SK-N-SH (cell line): ENCODE data around the gene PHAF1. TPM values are rescaled to one million over a fixed set of nuclear protein-coding genes. Genes with fewer than 3 reads are reported as not detected.

ENCODE experiments used
- CTCF ChIA-PET: fragments of 300-600, 350-600 bp; formaldehyde crosslinking; extraction: SDS; loops from one replicate; lab custom pipeline; 2021; lab: Yijun Ruan, JAX
- POLR2A ChIA-PET: fragments of 350-600 bp; sonication (Branson Sonifier 250); formaldehyde crosslinking; extraction: SDS; loops from one replicate; lab custom pipeline; 2020; ENCODE audit warnings: antibody characterized with exemption, inconsistent platforms; lab: Yijun Ruan, JAX
- DNase-seq: peaks from one replicate; pipeline ENCODE4 v3.0.0; 2012
- H2AFZ ChIP-seq: fragments of 200-600 bp; sonication (generic); 2 replicates; pipeline ENCODE4 v1.8.1; 2016; ENCODE audit warnings: antibody characterized with exemption, mild to moderate bottlenecking, low read depth
- H3F3A ChIP-seq: fragments of 200-600 bp; sonication (generic); replicated peaks from 2 replicates; pipeline ENCODE3; 2016; ENCODE audit warnings: antibody characterized with exemption, mild to moderate bottlenecking; ENCODE audit not compliant: insufficient read depth
- H3K27ac ChIP-seq, 2 experiments: fragments of 200-500 bp in 1 of 2; fragments of 200-600 bp in 1 of 2; sonication (Bioruptor generic) in 1 of 2; sonication (generic), shearing (Covaris generic) in 1 of 2; 2 replicates each; pipeline versions ENCODE4 v1.5.1 to v1.6.1; 2014 to 2016; ENCODE audit warnings: low read depth in 2 of 2, inconsistent platforms in 1 of 2, low read length in 1 of 2, mild to moderate bottlenecking in 1 of 2, mixed read lengths in 1 of 2
- H3K27me3 ChIP-seq: fragments of 200-600 bp; sonication (generic), shearing (Covaris generic); 2 replicates; pipeline ENCODE4 v1.6.1; 2016; ENCODE audit warnings: mixed run types; ENCODE audit not compliant: insufficient read depth
- H3K36me3 ChIP-seq, 2 experiments: fragments of 200-500 bp in 1 of 2; fragments of 200-600 bp in 1 of 2; sonication (Bioruptor generic) in 1 of 2; sonication (generic) in 1 of 2; replicated peaks in 1 of 2; 2 replicates each; pipeline versions ENCODE3 to v1.5.1; 2014 to 2016; ENCODE audit warnings: low read length in 1 of 2, mild to moderate bottlenecking in 1 of 2; ENCODE audit not compliant: insufficient read depth in 2 of 2, control insufficient read depth in 1 of 2
- H3K4me1 ChIP-seq, 2 experiments: fragments of 200-500 bp in 1 of 2; fragments of 200-600 bp in 1 of 2; sonication (Bioruptor generic) in 1 of 2; sonication (generic), shearing (Covaris generic) in 1 of 2; 2 replicates each; pipeline versions ENCODE4 v1.5.1 to v1.6.1; 2014 to 2016; ENCODE audit warnings: low read depth in 1 of 2, low read length in 1 of 2, mixed run types in 1 of 2; ENCODE audit not compliant: insufficient read depth in 2 of 2, control insufficient read depth in 1 of 2
- H3K4me2 ChIP-seq: fragments of 200-600 bp; sonication (generic), shearing (Covaris generic); 2 replicates; pipeline ENCODE4 v1.6.1; 2017; ENCODE audit warnings: mixed run types
- H3K4me3 ChIP-seq, 2 experiments: fragments of 200-500 bp in 1 of 2; fragments of 200-600 bp in 1 of 2; sonication (Bioruptor generic) in 1 of 2; sonication (generic), shearing (Covaris generic) in 1 of 2; 2 replicates each; pipeline versions ENCODE4 v1.5.1 to v1.8.1; 2014 to 2016; ENCODE audit warnings: low read depth in 2 of 2, inconsistent platforms in 1 of 2, low read length in 1 of 2, mild to moderate bottlenecking in 1 of 2, mixed read lengths in 1 of 2, moderate library complexity in 1 of 2
- H3K79me2 ChIP-seq: fragments of 200-600 bp; sonication (generic); 2 replicates; pipeline ENCODE4 v1.8.1; 2017; ENCODE audit warnings: mild to moderate bottlenecking; ENCODE audit not compliant: insufficient read depth
- H3K9ac ChIP-seq: fragments of 200-600 bp; sonication (generic); 2 replicates; pipeline ENCODE4 v1.6.1; 2017; ENCODE audit warnings: mixed run types
- H3K9me2 ChIP-seq: fragments of 200-600 bp; sonication (generic); 2 replicates; pipeline ENCODE4 v1.6.1; 2017; ENCODE audit warnings: mixed run types
- H3K9me3 ChIP-seq: fragments of 200-600 bp; sonication (generic); 2 replicates; pipeline ENCODE4 v1.6.1; 2017; ENCODE audit warnings: mixed run types, mild to moderate bottlenecking, moderate library complexity
- H4K20me1 ChIP-seq: fragments of 200-600 bp; sonication (generic); 2 replicates; pipeline ENCODE4 v1.6.1; 2017; ENCODE audit warnings: mild to moderate bottlenecking, mixed run types; ENCODE audit not compliant: insufficient read depth
- CTCF ChIP-seq: fragments of 200-600 bp; sonication (generic); IDR thresholded peaks from 2 replicates; pipeline ENCODE4 v1.6.1; 2017; ENCODE audit warnings: antibody characterized with exemption, mild to moderate bottlenecking, moderate library complexity
- ELF1 ChIP-seq: IDR thresholded peaks from 2 replicates; pipeline ENCODE4 v1.4.0; 2012
- FOXJ3 ChIP-seq: sonication (generic); formaldehyde crosslinking; IDR thresholded peaks from 2 replicates; pipeline ENCODE4 v1.5.1; 2020; ENCODE audit warnings: mild to moderate bottlenecking, missing genetic modification reagents
- GATA2 ChIP-seq: sonication (generic); formaldehyde crosslinking; IDR thresholded peaks from 2 replicates; pipeline ENCODE4 v1.5.0; 2020; ENCODE audit warnings: mild to moderate bottlenecking, missing genetic modification reagents
- JUND ChIP-seq: IDR thresholded peaks from 2 replicates; pipeline ENCODE4 v1.4.0; 2012
- MEF2A ChIP-seq: IDR thresholded peaks from 2 replicates; pipeline ENCODE4 v1.4.0; 2012; ENCODE audit warnings: low read depth, borderline replicate concordance
- NRF1 ChIP-seq: IDR thresholded peaks from 2 replicates; pipeline ENCODE4 v1.6.1; 2012; ENCODE audit warnings: low read depth, mild to moderate bottlenecking, low read length
- PBX3 ChIP-seq: IDR thresholded peaks from 2 replicates; pipeline ENCODE4; 2012
- POLR2AphosphoS5 ChIP-seq: IDR thresholded peaks from 2 replicates; pipeline ENCODE4 v1.6.1; 2012; ENCODE audit warnings: low read depth, low read length
- RAD21 ChIP-seq: IDR thresholded peaks from 2 replicates; pipeline ENCODE4 v1.6.1; 2012; ENCODE audit warnings: mild to moderate bottlenecking, low read length
- REST ChIP-seq: IDR thresholded peaks from 2 replicates; pipeline ENCODE4 v1.6.1; 2012; ENCODE audit warnings: mild to moderate bottlenecking, low read depth, low read length, moderate library complexity
- RXRA ChIP-seq: IDR thresholded peaks from 2 replicates; pipeline ENCODE4 v1.4.0; 2012; ENCODE audit warnings: low read depth, mild to moderate bottlenecking, borderline replicate concordance
- TEAD4 ChIP-seq: IDR thresholded peaks from 2 replicates; pipeline ENCODE4 v1.4.0; 2012; ENCODE audit warnings: mild to moderate bottlenecking, borderline replicate concordance; ENCODE audit not compliant: insufficient read depth
- YY1 ChIP-seq: IDR thresholded peaks from 2 replicates; pipeline ENCODE4 v1.4.0; 2012; ENCODE audit warnings: low read depth, mild to moderate bottlenecking
- WGBS: methylation state at CpG from one replicate; pipeline ENCODE4 v1.1.6; 2017; ENCODE audit warnings: low lambda C conversion rate; 5-methylcytosine and 5-hydroxymethylcytosine counted together
- polyA plus RNA-seq, 3 experiments: library from polyadenylated mRNA; depleted of rRNA; stranded (reverse); fragments of >200 nt; gene quantifications; 2 replicates each; pipeline ENCODE4 v1.2.3, GENCODE V29; 2012
- TF ChIP-seq, protein P1 (sequence below): IDR thresholded peaks from 2 replicates; pipeline ENCODE4 v1.4.0; 2012; ENCODE audit warnings: low read depth
- TF ChIP-seq, protein P2 (sequence below): fragments of 150-350 bp; IDR thresholded peaks from 2 replicates; pipeline ENCODE4 v1.6.1; 2016; ENCODE audit warnings: mild to moderate bottlenecking, low read depth, low read length
- TF ChIP-seq, protein P3 (sequence below): fragments of 150-350 bp; IDR thresholded peaks from 2 replicates; pipeline ENCODE4 v1.6.1; 2017; ENCODE audit warnings: antibody characterized with exemption, low read length, low read depth, borderline replicate concordance

The PHAF1 gene
- polyA plus RNA-seq, 1 of the 3 experiments (the other 2 are of a cell fraction): 17.3 TPM

GRCh38 chr16:67068212-67068753 is 41.5 kb upstream of the PHAF1 start:
- H3F3A ChIP-seq: peaks cover 23% of the 10 kb centered on the region
- H3K4me1 ChIP-seq: no peaks in the 10 kb centered on the region
- WGBS: 98% methylated on average over 2 of the region's 2 CpGs
- no peak for DNase-seq
- peaks cover 87% of the 10 kb centered on the region for H3K79me2 ChIP-seq
- no peak overlapping the region for H3K9ac ChIP-seq
- no peak overlapping the region for H2AFZ ChIP-seq
- H3K27ac ChIP-seq: no peak overlapping the region
- H3K4me2 ChIP-seq: no peak overlapping the region
- no peaks in the 10 kb centered on the region for H3K9me2 ChIP-seq
- no peaks in the 10 kb centered on the region for H3K9me3 ChIP-seq
- peaks cover 17 to 57% of the 10 kb centered on the region in 2 experiments for H3K36me3 ChIP-seq
- CTCF ChIA-PET: interaction anchor here (1.6 kb wide), 2 partner anchors 10 to 87 kb away, joined by 4 to 6 read pairs; no protein-coding TSS in a partner anchor
- no peak overlapping the region for H3K4me3 ChIP-seq
- no peaks in the 10 kb centered on the region for H3K27me3 ChIP-seq
- H4K20me1 ChIP-seq: peaks cover 7% of the 10 kb centered on the region; the same call in 1 of the 2 replicates
- TF ChIP-seq RXRA: no peak
- no peak for TF ChIP-seq YY1
- TF ChIP-seq, protein P1, sequence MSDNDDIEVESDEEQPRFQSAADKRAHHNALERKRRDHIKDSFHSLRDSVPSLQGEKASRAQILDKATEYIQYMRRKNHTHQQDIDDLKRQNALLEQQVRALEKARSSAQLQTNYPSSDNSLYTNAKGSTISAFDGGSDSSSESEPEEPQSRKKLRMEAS: no peak
- no peak for TF ChIP-seq POLR2AphosphoS5
- no peak for TF ChIP-seq NRF1
- TF ChIP-seq, protein P2, sequence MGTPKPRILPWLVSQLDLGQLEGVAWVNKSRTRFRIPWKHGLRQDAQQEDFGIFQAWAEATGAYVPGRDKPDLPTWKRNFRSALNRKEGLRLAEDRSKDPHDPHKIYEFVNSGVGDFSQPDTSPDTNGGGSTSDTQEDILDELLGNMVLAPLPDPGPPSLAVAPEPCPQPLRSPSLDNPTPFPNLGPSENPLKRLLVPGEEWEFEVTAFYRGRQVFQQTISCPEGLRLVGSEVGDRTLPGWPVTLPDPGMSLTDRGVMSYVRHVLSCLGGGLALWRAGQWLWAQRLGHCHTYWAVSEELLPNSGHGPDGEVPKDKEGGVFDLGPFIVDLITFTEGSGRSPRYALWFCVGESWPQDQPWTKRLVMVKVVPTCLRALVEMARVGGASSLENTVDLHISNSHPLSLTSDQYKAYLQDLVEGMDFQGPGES: no peak
- TF ChIP-seq PBX3: no peak
- TF ChIP-seq, all 33 proteins: peak for 0
- POLR2A ChIA-PET: no interaction called here

DNA sequence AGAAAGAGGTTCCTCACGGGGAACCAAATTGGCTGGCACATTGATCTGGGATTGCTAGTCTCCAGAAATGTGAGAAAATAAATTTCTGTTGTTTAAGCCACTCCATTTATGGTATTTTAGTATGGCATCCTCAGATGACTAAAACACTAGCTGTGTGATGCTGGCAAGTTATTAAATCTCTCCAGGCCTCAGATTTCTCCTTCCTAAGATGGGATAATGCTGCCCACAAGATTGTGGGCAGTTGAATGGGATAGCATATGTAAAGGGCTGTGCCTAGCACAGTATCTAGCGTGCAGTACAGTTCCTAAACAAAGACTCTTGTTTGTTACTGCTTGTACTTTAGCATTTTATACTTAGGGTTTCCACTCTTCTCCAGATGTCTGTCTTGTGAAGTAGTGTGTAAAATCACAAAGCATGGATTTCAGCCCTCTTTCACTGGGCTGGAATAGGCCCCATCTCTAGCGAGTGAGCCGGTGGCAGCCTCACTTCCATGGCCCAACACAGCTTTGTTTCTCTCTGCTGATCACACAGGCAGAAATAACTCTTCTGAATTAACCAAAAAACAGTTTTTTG is 38.2 kb upstream of the PHAF1 start:
- Histone ChIP-seq H3K9me2 (no peaks in the 10 kb centered on the region), H3K9ac (no peak overlapping the region), H3F3A (peaks cover 23% of the 10 kb centered on the region), H3K4me3 (no peak overlapping the region), H3K27ac (no peak overlapping the region), H3K27me3 (no peaks in the 10 kb centered on the region), H2AFZ (no peak overlapping the region), H3K9me3 (no peaks in the 10 kb centered on the region), H3K4me1 (no peaks in the 10 kb centered on the region), H3K79me2 (peaks cover 83% of the 10 kb centered on the region), H3K36me3 (peaks cover 24 to 70% of the 10 kb centered on the region in 2 experiments), H3K4me2 (no peak overlapping the region), H4K20me1 (no peaks in the 10 kb centered on the region; the same call in 1 of the 2 replicates)
- 97% methylated on average over 4 of the region's 4 CpGs for WGBS
- ChIA-PET CTCF (interaction anchor here (1.0 to 1.4 kb wide), 2 partner anchors 11 to 33 kb away, joined by 3 to 4 read pairs; no protein-coding TSS in a partner anchor), POLR2A (no interaction called here)
- no peak for DNase-seq
- TF ChIP-seq REST (no peak), FOXJ3 (CRISPR knock-in tag) (no peak), RXRA (no peak), ELF1 (no peak), MEF2A (no peak), GATA2 (CRISPR knock-in tag) (no peak), CTCF (no peak), TEAD4 (no peak), JUND (no peak), POLR2AphosphoS5 (no peak), RAD21 (no peak)
- TF ChIP-seq, protein P3, sequence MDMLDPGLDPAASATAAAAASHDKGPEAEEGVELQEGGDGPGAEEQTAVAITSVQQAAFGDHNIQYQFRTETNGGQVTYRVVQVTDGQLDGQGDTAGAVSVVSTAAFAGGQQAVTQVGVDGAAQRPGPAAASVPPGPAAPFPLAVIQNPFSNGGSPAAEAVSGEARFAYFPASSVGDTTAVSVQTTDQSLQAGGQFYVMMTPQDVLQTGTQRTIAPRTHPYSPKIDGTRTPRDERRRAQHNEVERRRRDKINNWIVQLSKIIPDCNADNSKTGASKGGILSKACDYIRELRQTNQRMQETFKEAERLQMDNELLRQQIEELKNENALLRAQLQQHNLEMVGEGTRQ: no peak
